ENCODE measurements around the gene ELMOD2.

Gene ELMOD2

GRCh38 chr4:140603286-140603685 is 79.3 kb downstream of the ELMOD2 start:
- Histone ChIP-seq H3K27ac (ENCODE audit: low read length) (no peak overlapping the region), H3K79me2 (ENCODE audit: low read length) (no peaks in the 10 kb centered on the region), H2AFZ (ENCODE audit: low read depth, low read length) (no peak overlapping the region), H3K9ac (ENCODE audit: low read length) (no peak overlapping the region), H3K27me3 (ENCODE audit: low read depth, low read length) (peaks cover 20% of the 10 kb centered on the region), H3K4me1 (ENCODE audit: low read length) (no peaks in the 10 kb centered on the region), H4K20me1 (ENCODE audit: insufficient read depth, low read length) (no peaks in the 10 kb centered on the region), H3K36me3 (replicated peaks; ENCODE audit: low read depth, low read length) (no peaks in the 10 kb centered on the region), H3K4me3 (ENCODE audit: low read length) (no peak overlapping the region), H3K4me2 (ENCODE audit: low read length) (no peak overlapping the region), H3K9me3 (ENCODE audit: insufficient read depth, low read length) (no peaks in the 10 kb centered on the region)
- TF ChIP-seq EZH2phosphoT487 (IDR thresholded peaks at IDR 0.05; ENCODE audit: low read depth), result no peak
- no peak for TF ChIP-seq CTCF (IDR thresholded peaks at IDR 0.05; ENCODE audit: low read depth, low read length)

Measured in OCI-LY3 (cell line).